HG02852 (cell line): Measurements from ENCODE around the gene AGAP1.

ENCODE experiments used
- ATAC-seq: cut with Tn5 transposase; IDR thresholded peaks from one replicate; pipeline ENCODE4 v1.9.1; 2021; ENCODE audit warnings: mild to moderate bottlenecking, moderate library complexity; ENCODE audit not compliant: unreplicated experiment

AGAP1 gene

DNA sequence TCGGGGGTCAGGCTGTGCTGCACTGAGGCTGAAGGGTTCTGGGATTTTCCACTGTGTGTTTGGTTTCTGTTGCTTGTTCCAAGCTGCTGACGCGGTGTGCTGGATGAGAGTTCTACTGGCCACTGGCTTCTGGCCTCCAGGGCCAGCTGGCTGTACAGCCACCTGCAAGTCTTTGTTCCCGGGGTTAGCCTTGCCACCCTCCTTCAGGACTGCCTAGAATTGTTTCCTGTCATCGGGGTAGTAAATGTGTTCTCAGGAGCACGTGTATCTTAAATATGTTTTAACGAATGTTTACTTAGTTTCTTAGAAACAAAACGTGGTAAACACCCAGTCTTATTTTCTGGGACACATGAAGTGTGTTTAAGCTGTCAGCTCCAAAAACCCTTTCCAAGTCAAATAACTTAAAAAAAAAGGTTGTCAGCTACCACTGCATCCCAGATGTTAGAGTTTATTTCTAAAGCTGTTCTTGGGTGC lies 231.2 kb downstream of the AGAP1 start:
- no peak for ATAC-seq

DNA sequence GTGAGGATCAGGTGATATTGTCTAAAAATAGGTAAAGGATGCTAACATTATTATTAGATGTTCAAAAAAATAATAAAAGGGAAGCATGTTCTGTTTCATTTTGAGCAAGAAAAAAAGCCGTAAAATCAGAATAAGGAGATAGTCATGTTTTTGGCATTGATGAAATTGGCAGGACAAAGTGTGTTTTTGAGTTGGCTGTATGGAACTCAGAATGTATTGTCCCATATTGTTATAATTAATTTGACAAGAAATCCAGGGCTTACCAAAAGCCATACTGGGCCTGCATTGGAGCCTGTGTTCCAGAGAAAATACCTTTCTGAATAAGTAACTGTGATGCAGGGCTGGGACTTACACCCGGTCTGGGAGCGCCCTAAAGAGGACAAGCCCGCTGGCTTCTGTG lies 232.0 kb downstream of the AGAP1 start:
- no peak for ATAC-seq

DNA sequence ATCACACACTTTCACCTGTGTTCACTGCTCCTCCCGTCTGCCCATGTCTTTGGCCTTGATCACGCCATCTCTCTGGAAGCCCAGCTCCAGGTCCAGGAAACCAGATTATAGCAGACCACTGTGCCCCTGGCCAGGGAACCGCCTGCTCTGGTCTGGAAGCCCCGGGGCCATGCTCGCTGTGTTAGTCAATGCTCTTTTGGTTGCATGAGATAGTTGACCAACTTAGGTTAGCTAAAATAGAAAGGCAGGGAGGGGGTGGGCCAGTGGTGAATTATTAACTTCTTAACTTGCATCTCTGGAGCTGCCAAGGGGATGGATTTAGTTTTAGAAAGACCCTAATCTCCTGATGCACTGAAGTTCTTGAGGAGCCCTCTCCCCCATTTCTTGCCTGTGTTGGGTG lies 232.7 kb downstream of the AGAP1 start:
- no peak for ATAC-seq

DNA sequence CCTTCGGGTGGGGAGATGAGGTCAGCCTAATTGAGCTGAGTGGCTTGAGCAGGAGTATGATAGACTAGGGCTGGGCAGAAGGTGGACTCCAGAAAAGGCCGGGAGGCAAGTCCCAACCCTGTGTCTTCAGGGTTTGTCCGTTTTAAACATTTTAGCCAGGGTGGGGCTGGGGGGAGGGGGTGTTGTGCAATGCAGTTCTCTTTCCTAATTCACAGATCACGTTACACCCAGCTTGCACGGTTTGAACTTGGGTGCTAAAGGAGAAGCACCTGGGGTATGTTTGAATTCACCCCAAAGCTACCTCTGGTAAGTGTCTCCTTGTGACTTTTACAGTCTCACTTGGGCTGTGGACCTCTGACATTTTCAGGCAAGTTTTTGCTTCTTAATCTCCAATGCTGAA lies 233.3 kb downstream of the AGAP1 start:
- ATAC-seq = no peak

DNA sequence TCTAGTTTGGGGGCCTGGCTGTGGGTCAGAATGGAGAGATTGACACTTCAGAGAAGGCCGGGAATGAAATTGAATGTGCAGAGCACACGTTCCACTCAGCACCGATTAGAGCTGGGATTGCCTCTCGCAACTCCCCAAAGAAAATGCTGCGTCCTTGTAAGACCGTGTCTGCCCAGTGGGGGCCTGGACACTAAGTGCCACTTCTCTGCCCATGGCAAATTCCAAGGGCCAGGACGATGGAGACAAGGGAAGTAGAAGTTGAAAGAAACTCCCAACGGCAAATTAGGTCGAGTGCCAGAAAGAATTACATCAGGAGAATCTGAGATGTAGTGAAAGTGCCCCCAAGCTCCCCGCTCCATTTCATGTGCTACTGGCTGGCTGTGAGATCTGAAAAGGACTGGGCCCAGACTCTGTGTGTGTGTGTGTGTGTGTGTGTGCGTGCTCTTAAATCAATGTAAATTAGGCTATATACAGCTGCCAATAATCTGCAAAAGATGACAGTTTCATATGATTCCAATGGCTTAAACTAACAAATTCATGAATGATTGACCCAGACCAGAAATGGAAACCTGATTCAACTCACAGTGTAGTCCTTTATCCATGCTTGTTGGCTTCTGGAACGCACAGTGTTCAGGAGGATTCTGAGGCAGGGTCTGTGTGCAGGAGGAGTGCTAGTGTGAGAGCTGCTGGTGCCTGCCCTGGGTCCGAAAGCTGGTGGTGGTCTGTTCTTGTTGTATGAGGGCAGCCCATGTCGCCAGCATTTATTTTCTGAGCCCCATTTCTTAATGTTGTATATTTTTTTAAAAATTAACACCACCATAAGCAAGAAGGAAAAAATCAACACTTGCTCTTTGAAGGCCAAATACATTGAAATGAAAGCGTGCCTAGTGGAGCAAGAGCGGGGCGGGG lies 234.3 kb downstream of the AGAP1 start:
- no peak for ATAC-seq

DNA sequence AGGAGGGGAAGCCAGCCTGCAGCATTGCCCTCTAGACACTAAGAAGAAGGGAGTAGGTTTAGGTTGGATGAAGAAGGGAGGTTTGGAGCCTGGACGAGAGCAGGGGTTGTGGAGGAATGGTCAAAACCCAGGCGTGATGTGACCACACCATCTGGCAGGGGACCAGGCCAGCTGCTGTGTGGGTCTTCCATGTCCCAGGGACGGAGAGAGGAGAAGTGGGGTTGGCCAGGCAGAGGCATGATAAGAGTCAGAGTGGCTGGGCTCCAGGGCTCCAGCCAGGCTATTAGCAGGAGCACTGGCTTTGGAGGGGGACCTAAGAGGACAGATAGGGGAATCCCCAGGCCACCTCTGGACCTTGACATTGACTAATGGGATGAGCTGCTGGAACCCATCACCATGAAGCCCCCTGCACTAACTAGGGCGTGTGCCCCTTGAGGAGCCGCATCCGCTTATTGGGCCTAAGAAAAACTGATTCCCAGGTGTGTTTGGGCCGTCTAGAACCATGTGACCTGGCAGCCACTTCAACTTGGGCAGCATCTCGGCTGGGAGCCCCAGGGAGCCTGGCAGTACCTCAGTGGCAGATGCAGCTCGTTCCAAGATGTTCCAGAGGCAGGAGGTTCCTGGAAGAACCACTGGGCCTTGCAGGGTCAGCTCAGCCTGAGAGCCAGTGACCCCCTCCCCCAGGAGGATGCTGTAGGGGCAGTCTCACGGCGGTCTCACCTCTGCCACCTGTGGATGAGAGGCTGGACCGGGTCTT lies 235.1 kb downstream of the AGAP1 start:
- ATAC-seq = no peak

DNA sequence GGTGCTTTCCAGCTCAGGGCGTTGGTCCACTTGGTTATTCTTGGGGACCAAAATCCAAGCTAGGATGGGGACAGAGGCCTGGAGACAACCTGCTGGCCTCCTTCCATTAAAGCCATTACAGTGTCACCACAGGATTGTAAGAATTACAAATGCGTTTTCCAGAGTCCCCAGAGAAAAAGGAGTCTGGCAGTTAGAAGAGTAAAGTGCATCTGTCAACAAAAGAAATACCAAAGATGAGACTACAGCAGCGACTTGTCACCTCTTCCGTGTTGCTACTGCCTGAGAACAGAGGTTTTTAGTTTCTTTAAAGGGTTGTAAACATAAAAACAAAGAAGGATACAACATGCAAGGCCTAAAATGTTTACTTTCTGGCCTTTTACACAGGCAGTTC lies 235.7 kb downstream of the AGAP1 start:
- ATAC-seq = no peak

DNA sequence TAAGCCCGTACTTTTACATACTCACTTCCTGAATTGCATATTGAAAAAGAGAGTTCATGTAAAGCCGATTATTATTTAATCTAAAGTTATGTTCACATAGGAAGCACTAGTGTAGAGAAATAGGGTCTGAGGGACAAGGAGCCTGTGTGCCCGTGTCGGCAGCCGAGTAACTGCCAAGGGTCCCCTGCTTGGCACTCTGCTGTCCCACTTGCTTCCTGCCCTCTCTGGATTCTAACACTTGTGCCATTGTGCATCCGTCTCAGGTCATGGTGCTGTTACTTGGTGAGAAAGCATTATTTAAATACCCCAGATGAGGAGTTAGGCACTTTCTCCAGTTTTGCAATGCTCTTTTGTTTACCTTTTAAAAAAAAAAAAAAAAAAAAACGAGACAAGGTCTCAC lies 236.3 kb downstream of the AGAP1 start:
- no peak for ATAC-seq

DNA sequence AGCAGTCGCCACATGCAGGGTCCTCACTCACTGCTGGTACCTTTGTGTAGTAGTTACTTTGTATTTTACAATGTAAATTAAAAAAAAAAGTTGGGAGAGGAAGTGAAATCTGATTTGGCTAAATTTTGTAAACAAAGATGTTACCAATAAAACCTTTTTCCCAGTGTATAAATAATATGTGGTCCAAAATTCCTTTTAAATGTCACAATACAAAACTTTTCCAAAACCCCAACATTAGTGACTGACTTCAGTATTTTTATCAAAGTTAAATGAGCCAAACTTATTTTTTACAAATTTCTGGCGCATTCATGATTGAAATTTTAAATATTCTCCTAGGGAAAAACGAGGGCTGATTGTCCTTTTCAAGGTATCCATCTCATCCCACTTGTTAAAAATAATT lies 239.9 kb downstream of the AGAP1 start:
- ATAC-seq = no peak

DNA sequence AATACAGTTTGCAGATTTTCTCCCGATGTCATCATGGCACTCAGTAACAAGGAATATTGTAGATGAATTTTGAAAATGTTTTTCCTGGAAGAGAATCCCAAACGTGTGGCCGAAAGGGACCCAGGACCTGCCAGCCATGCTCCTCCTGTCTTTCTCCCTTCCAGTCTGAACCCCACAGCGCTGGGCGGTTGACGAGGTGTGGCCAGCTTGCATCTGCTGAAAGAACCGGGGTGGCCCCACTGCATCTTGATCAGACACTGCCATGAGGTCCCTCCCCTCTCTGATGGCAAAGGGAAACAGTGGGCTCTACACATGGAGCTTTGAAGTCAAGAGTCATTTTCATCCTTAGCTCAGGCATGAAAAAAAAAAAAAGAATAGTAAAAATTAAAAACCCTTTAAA lies 240.3 kb downstream of the AGAP1 start:
- no peak for ATAC-seq

DNA sequence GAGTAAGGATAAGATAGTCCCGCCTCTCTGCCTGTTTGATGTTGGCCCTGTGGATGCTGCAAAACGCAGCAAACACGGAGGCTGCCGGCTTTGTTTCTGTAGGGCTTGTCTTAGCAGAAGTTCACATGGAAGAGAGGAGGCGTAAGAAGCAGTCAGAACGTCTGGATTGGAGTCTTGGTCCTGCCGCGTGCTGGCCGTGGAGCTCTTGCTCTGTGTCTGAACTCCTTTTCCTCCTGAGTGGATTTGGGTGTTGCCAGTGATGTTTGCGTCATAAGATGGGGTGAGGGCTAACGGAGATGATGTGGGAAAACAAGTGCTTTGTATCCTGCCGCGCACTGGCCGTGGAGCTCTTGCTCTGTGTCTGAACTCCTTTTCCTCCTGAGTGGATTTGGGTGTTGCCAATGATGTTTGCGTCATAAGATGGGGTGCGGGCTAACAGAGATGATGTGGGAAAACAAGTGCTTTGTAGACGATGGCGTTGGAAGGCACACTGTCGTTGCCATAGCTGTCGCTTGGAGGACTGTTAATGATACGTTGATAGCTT lies 240.9 kb downstream of the AGAP1 start:
- no peak for ATAC-seq

DNA sequence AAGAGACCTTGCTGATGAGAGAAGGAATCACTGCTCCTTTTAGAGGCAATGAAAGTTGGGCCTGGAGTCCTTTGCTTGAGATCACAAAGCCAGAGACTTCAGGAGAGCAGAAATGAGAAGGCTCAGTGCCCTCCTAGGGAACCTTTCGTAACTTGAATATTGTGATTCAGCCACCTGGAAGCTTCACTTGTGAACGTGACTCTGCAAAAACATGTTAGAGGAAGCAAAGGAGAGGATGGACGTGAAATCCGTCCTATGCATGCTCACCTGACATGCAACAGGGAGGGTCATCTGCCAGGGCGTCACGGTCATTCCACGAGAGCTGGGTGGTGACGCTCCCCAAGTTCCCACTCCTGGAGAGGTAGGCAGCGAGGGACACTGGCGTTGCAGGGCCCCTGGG lies 243.6 kb downstream of the AGAP1 start:
- ATAC-seq = no peak

DNA sequence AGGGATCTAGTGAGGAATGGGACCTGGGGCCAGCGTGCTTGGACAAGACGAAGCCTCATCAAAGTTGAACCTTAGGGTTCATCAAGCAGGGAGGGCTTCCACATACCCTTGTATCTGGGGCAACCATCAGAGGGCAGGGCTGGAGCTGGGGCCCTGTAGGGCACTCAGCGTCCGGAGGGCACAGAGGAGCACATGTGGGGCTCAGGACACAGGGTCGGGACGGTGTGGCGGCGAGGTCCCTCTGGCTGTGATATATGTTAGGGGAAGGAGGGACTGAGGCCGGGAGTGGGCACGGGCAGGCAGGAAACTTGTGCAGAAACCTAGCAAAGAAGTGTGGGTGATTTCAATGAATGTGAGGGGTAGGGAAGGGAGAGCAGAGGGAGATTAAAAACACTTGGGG lies 244.0 kb downstream of the AGAP1 start:
- no peak for ATAC-seq

DNA sequence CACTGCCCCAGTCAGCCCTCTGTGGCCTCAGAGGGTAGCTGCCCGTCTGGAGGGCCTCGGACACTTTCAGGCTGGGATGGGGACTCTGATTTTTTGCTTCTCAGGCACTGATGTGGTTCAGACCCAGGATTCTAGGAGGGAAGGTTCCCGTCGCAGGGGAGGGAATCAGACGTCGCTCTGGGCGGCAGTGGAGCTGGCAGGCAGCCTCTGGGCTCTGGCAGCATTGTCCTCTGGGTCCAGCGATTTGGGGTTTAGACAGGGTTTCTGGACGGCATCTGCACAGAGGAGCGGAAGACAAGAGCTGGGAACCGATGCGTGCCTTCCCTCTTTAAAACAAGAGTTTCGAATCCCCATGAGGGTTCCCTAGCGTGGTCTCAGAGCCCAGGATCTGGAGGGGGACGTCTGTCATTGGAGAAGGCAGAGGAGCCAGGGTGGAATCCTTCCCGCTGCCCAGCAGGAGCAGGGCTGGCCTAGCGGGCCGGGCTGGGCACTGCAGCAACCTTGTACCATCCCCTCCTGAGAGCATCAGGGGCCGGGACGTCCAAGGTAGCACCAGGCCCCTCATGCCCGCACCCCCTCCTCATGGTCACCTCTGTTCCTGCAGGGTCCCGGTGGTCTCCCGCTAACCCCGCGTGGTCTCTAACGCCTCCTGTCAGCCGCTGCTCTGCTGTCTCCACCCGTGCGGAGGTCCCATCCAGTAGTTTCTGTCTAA lies 246.0 kb downstream of the AGAP1 start:
- no peak for ATAC-seq

DNA sequence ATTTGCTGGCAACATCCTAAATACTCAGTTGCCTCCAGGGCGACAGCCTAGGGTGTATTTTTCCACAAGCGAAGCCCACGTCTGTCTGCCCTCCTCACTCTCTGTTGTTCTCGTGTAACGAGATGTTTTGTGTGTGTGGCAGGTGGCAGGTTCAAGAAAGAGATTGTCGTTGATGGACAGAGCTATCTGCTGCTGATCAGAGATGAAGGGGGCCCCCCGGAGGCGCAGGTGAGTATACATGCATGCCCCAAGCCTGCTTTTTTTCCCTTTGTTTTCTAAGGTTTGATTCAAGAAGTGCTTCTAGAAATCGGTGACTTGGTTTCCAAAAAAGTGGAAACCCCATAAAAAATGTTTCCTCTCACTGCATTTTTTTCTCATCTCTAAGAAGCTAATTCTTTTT lies 247.0 kb downstream of the AGAP1 start:
- ATAC-seq = no peak

DNA sequence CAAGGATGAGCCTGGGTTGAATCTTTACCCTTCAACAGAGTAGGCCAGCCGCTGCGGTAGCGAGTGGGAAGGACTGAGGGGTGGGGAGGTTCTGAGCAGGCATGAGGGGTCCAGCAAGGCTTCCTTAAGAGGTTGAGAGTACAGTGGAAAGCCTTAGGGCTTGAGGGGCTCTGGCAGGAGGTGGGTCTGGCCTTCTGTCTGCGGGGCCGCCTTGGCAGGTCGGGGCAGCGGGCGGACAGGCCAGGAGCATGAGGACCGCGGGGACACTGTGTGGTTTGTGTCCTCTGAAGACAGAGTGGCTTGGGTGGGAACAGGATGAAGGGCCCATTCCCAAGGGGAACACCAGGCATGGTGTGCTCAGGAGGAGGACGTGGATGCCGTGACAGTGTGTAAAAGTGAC lies 250.3 kb downstream of the AGAP1 start:
- ATAC-seq = no peak

DNA sequence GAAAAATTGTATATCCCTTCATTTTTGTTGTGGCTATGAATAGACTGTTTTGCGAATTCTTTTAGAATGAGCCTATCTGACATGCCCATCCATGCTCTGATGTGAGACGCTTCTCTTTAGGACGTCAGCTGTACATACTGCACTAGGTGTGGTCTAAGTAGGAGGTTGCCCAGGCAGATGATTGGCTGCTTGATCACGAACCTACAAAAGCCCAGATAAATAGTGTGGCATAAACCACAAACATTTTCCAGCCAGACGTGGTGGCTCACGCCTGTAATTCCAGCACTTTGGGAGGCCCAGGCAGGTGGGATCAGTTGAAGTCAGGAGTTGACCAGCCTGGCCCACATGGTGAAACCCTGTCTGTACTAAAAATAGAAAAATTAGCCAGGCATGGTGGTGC lies 251.8 kb downstream of the AGAP1 start:
- ATAC-seq = no peak

DNA sequence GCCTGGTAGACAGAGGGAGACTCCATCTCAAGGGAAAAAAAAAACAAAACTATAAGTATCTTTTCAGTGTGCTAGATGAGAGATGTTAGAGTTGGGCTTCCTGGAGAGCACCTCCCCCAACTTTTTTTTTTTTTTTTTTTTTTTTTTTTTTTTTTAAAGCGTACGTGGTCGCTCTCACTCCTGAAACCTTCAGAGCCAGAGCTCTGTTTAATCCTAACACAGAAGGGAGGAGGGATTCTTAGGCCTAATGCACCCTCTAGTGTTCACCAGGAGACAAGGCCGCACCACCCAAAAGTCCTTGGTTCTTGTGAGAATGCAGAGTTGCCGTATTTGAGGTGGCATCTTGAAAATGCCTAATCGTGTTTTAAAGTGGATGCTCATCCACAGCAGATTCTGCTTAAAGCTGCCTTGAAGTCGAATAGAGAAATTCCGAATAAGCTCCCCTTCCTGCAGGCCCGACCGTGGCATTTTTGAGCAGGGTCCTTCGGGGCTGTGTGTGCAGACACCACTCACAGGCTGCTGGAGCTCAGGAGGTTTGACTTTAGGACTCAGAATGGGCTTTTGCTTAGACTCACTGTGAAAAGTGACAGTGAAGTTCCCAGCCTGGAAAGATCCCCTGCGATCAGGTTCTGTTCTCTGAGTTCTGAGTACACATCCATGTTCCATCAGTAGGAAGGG lies 252.6 kb downstream of the AGAP1 start:
- no peak for ATAC-seq

DNA sequence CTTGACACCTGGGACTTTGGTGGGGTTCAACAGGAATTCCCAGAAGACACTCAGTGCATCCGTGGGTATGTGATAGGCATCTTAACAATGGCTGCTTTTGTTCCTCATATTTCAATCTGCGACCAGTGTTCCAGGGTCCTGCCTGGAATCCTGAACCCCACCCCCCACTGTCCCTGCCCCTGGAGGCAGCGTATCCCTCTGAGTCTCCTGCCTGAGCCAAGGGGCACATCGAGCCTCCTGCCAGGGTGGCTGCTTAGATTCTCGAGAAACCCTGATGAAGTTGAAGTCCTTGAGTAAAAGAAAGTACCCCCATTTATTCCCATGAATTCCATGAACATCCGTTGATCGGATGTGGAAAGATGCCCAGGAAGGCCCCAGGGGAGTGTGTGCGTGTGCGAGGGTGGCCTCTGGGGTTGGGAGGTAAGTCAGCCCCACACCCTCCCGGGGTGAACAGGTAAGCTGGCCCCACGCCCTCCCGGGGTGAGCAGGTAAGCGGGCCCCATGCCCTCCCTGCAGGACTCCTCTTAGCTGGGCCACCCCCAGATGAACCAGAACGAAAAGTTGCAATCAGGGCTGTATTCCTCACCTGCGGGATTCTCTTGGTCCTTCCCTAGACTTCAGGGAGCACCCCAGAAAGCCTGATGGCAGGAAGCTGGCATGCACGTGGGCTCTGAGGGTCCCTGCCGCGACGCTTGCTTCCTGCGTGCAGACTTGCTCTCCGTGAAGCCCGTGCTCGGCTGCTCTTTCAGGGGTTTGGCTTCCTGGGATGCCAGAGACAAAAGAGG lies 253.3 kb downstream of the AGAP1 start:
- no peak for ATAC-seq

DNA sequence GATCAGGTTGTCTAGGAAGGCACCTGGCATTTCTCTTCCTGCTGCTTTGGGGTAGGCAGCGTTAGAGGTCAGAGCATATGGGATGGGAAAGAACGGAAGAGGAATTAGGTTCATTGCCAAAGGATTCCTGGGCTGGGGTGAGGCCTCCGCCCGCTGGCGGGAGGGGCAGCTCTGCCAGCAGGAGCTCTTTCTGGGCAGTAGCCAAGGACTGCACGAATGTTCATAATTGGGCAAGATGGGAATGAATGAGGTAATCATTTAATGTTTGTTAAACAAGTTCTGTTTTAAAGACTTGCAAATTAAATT lies 253.9 kb downstream of the AGAP1 start:
- ATAC-seq = no peak
